Dendritic cell treated with granulocyte-macrophage colony-stimulating factor and Interleukin-4, amounts not matched to agents 40 ng/mL and 50 ng/mL, for 4 days (primary cell): ENCODE results near the gene WDR70.
"Not testable (repeated sequence)": the region's sequence is repeated elsewhere in the genome, so short reads cannot be mapped to it uniquely, and the experiment has no call there.

ENCODE experiments used
- H3K27ac Mint-ChIP-seq: one replicate; pipeline ENCODE4 v1.8.0; 2022; ENCODE audit warnings: mild to moderate bottlenecking, mixed read lengths
- H3K27me3 Mint-ChIP-seq: one replicate; pipeline ENCODE4 v1.8.0; 2022; ENCODE audit warnings: mild to moderate bottlenecking, mixed read lengths
- H3K36me3 Mint-ChIP-seq: one replicate; pipeline ENCODE4 v1.8.0; 2022; ENCODE audit warnings: low read depth, mixed read lengths
- H3K4me1 Mint-ChIP-seq: one replicate; pipeline ENCODE4 v1.8.0; 2022; ENCODE audit warnings: low read depth, mixed read lengths
- H3K4me3 Mint-ChIP-seq: one replicate; pipeline ENCODE4 v1.8.0; 2022; ENCODE audit warnings: mild to moderate bottlenecking, moderate library complexity, mixed read lengths
- H3K9me3 Mint-ChIP-seq: one replicate; pipeline ENCODE4 v1.8.0; 2022; ENCODE audit warnings: mixed read lengths
- intact Hi-C: fragments of 100-400 bp; cut with micrococcal nuclease; formaldehyde crosslinking; loops from one replicate; pipeline ENCODE4 v1.15.0; 2022

The WDR70 gene

DNA sequence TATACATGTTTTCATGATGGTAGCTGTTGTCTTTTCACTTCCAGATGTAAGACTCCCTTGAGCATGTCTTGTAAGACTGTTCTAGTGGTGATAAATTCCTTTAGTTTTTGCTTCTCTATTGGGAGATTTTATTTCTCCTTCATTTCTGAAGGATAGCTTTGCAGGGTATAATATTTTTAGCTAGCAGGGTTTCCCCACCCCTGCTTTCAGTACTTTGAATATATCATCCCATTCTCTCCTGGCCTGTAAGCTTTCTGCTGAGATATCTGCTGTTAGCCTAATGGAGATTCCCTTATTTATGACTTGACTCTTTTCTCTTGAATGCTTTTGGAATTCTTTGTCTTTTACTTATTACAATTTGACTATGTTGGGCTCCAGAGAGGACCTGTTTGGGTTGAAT is 249.8 kb downstream of the WDR70 start:
- Mint-ChIP-seq H3K27ac (no peak overlapping the region), H3K36me3 (peaks cover 40% of the 10 kb centered on the region), H3K9me3 (peaks cover 47% of the 10 kb centered on the region), H3K27me3 (no peaks in the 10 kb centered on the region), H3K4me1 (no peaks in the 10 kb centered on the region), H3K4me3 (no peak overlapping the region)
- intact Hi-C loops = no loop called here

DNA sequence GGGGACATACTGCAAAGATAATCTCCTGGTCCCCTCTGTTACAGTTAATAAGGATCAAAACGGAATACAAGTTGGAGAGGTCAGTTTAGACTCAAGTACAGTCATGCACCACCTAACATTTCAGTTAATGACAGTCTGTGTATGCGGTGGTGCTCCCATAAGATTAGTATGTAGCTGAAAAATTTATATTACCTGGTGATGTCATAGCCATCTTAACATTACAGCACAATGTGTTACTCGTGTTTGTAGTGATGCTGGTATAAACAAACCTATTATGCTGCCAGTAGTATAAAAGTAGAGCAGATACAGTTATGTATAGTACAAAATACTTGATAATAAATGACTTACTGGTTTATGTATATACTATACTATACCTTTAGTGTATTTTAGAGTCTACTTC is 252.8 kb downstream of the WDR70 start:
- intact Hi-C loops = no loop called here
- Mint-ChIP-seq H3K4me1 (no peaks in the 10 kb centered on the region), H3K27ac (no peak overlapping the region), H3K4me3 (no peak overlapping the region), H3K9me3 (peaks cover 43% of the 10 kb centered on the region), H3K36me3 (peaks cover 36% of the 10 kb centered on the region), H3K27me3 (no peaks in the 10 kb centered on the region)

DNA sequence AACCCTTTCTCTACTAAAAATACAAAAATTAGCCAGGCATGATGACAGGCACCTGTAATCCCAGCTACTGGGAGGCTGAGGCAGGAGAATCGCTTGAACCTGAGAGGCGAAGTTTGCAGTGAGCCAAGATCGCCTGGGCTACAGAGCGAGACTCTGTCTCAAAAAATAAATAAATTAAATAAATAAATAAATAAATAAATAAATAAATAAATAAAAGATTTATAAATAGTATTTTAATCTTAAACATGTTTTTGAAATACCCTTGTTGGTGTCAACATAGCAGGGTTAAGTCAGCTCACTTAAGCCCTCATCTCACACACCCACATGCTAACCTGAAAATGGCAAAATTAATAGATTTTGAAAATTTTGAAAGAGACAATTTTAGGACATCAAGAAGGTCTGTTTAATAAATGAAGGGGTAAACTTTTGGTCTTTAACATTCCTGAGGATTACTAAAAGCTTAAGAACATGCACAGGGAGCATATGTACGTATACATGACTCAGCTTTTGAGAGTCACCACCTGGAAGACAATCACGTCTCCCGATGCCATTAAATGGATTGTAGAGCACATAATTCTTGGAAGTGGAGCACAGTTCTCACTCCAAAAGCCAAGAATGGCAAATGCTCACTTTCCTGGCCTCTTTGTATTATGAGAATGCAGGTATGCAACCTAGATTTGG is 258.2 kb downstream of the WDR70 start:
- H3K27ac Mint-ChIP-seq = no peak overlapping the region
- no peak overlapping the region for H3K4me3 Mint-ChIP-seq
- no peaks in the 10 kb centered on the region for H3K4me1 Mint-ChIP-seq
- intact Hi-C loops = no loop called here
- peaks cover 10% of the 10 kb centered on the region for H3K9me3 Mint-ChIP-seq
- no peaks in the 10 kb centered on the region for H3K27me3 Mint-ChIP-seq
- peaks cover 13% of the 10 kb centered on the region for H3K36me3 Mint-ChIP-seq

DNA sequence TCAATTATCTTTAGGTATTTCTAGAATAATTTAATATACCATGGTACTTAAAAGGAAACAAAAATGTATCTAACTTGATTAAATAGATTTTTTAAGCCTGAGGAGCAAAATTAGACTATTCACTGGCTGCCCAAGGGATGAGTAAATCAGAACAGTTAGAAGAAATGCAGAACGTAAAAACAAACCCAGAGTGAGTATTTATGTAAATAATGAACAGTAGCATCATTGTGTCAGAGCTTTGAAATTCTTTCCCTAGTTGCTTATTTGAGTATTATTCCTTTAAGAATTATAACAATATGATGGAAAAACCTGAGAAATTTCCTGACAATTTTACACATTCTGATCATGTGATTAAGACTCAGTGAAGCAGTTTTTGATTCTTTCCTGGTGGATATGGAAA is 259.8 kb downstream of the WDR70 start:
- Mint-ChIP-seq H3K4me1 (no peaks in the 10 kb centered on the region), H3K27me3 (no peaks in the 10 kb centered on the region), H3K36me3 (peaks cover 17% of the 10 kb centered on the region), H3K9me3 (peaks cover 15% of the 10 kb centered on the region), H3K4me3 (no peak overlapping the region), H3K27ac (no peak overlapping the region)
- intact Hi-C loops = no loop called here

DNA sequence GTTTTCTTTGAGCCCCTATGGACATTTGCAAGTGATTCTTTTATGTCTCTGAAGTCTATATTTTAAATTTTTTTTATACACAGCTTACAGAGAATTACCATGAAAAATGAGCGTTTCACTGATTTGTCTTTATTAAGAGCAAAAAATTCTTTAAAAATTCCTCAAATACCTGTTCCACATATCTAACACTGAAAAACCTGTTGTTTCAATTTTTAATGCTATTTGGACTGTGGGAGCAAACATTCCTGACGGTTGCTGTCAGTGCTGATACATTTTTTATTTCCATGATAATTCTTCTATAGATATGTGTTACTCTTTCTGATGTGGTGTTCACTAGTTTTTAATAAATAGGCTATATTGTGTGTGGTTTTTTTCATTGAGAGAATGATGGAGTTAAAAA is 261.0 kb downstream of the WDR70 start:
- Mint-ChIP-seq H3K9me3 (peaks cover 17% of the 10 kb centered on the region), H3K4me3 (no peak overlapping the region), H3K36me3 (peaks cover 18% of the 10 kb centered on the region), H3K4me1 (no peaks in the 10 kb centered on the region), H3K27ac (no peak overlapping the region), H3K27me3 (no peaks in the 10 kb centered on the region)
- intact Hi-C loops = no loop called here

DNA sequence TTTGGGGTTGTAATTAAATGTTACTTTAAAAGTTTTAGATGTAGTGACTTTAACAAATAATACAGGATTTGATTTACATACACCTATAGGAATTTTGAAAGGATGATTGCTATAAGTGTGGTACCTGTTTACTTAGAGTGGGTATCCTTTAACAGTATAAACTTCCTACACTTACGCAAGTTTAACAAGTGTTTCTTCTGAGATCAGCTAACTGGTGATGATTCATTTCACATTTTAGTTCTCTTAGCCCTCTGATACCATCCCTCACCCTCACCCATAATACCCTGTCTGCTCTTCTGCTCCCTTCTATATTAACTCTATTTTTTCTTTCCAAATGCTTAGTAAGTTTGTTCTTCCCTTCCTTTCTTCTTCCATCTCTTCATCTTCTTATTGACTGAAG is 262.8 kb downstream of the WDR70 start:
- Mint-ChIP-seq H3K9me3 (peaks cover 29% of the 10 kb centered on the region), H3K4me3 (no peak overlapping the region), H3K27ac (no peak overlapping the region), H3K27me3 (no peaks in the 10 kb centered on the region), H3K4me1 (no peaks in the 10 kb centered on the region), H3K36me3 (peaks cover 16% of the 10 kb centered on the region)
- intact Hi-C loops = no loop called here

DNA sequence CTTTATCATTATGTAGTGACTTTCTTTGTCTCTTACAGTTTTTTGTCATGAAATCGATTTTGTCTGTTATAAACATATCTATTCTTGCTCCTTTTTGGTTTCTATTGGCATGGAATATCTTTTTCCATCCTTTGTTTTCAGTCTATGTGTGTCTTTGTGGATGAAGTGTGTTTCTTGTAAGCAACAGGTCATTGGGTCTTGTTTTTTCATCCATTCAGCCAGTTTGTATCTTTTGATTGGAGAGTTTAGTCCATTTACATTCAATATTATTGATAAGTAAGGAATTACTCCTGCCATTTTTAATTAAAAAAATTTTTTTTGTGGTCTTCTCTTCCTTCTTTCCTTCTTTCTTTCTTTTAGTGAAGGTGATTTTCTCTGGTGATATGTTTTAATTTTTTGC is 266.6 kb downstream of the WDR70 start:
- no peak overlapping the region for H3K4me3 Mint-ChIP-seq
- intact Hi-C loops = no loop called here
- H3K36me3 Mint-ChIP-seq = peaks cover 21% of the 10 kb centered on the region
- no peaks in the 10 kb centered on the region for H3K27me3 Mint-ChIP-seq
- no peaks in the 10 kb centered on the region for H3K4me1 Mint-ChIP-seq
- peaks cover 38% of the 10 kb centered on the region for H3K9me3 Mint-ChIP-seq
- H3K27ac Mint-ChIP-seq = no peak overlapping the region

DNA sequence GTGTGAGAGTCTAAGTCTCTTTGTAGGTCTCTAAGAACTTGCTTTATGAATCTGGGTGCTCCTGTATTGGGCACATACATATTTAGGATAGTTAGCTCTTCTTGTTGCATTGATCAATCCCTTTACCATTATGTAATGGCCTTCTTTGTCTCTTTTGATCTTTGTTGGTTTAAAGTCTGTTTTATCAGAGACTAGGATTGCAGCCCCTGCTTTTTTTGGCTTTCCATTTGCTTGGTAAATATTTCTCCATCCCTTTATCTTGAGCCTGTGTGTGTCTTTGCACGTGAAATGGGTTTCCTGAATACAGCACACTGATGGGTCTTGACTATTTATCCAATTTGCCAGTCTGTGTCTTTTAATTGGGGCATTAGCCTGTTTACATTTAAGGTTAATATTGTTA is 275.4 kb downstream of the WDR70 start:
- H3K27ac Mint-ChIP-seq, H3K4me3 Mint-ChIP-seq, H3K27me3 Mint-ChIP-seq, H3K4me1 Mint-ChIP-seq, intact Hi-C loops: not testable (repeated sequence)
- H3K36me3 Mint-ChIP-seq = peaks cover 25% of the 10 kb centered on the region
- peaks cover 50% of the 10 kb centered on the region for H3K9me3 Mint-ChIP-seq

DNA sequence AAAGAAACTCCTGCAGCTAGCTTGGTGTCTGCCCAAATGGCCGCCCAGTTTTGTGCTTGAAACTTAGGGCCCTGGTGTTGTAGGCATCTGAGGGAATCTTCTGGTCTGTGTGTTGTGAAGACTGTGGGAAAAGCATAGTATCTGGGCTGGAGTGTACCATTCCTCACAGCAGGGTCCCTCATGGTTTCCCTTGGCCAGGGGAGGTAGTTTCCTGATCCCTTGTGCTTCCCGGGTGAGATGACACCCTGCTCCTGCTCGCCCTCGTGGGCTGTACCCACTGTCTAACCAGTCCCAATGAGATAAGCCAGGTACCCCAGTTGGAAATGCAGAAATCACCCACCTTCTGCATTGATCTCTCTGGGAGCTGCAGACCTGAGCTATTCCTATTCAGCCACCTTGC is 277.9 kb downstream of the WDR70 start:
- H3K27ac Mint-ChIP-seq = no peak overlapping the region
- peaks cover 6% of the 10 kb centered on the region for H3K4me1 Mint-ChIP-seq
- peaks cover 38% of the 10 kb centered on the region for H3K9me3 Mint-ChIP-seq
- intact Hi-C loops = no loop called here
- H3K4me3 Mint-ChIP-seq = no peak overlapping the region
- H3K27me3 Mint-ChIP-seq = no peaks in the 10 kb centered on the region
- H3K36me3 Mint-ChIP-seq = peaks cover 25% of the 10 kb centered on the region

DNA sequence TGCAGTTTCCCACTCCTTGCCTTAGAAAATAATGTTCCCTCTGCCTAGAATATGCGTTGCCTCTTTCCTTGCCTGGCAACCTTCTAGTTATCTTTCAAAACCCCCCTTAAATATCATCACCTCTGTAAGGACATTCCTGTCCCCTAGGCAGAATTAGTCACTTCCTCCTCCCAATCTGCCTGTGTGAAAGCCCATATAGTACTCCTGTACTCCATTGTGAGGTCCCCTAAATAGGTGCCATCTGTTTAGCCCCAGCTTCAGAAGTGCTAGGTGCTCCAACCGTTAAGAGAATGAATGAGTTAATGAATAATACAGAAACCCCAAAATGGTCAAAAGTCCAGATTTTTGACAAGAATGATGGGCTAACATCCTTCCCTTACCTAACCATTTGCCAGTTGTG is 279.3 kb downstream of the WDR70 start:
- peaks cover 25% of the 10 kb centered on the region for H3K9me3 Mint-ChIP-seq
- no peak overlapping the region for H3K4me3 Mint-ChIP-seq
- H3K36me3 Mint-ChIP-seq = peaks cover 25% of the 10 kb centered on the region

DNA sequence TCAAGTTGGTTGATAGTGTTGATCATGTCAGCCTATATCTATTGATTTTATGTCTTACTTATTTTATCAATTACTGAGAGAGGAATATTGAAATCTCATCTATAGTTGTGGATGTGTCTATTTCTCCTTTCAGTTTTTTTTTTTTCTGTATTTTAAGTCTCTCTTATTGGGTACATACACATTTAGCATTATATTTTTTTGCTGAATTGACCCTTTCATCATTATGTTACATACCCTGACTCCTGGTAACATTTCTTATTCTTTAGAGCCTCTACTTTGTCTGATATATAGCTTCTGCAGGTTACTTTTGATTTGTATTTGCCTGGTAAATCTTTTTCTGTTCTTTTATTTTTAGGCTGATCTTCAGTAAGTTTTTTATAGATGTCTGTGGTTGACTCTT is 281.2 kb downstream of the WDR70 start:
- Mint-ChIP-seq H3K4me3 (no peak overlapping the region), H3K9me3 (peaks cover 6% of the 10 kb centered on the region), H3K36me3 (peaks cover 10% of the 10 kb centered on the region), H3K4me1 (peaks cover 20% of the 10 kb centered on the region), H3K27ac (no peak overlapping the region), H3K27me3 (no peaks in the 10 kb centered on the region)
- intact Hi-C loops = no loop called here

More for the DNA sequence above, 279.3 kb downstream of the WDR70 start:
- no peaks in the 10 kb centered on the region for H3K27me3 Mint-ChIP-seq
- H3K27ac Mint-ChIP-seq = no peak overlapping the region
- intact Hi-C loops = no loop called here
- H3K4me1 Mint-ChIP-seq = peaks cover 17% of the 10 kb centered on the region

DNA sequence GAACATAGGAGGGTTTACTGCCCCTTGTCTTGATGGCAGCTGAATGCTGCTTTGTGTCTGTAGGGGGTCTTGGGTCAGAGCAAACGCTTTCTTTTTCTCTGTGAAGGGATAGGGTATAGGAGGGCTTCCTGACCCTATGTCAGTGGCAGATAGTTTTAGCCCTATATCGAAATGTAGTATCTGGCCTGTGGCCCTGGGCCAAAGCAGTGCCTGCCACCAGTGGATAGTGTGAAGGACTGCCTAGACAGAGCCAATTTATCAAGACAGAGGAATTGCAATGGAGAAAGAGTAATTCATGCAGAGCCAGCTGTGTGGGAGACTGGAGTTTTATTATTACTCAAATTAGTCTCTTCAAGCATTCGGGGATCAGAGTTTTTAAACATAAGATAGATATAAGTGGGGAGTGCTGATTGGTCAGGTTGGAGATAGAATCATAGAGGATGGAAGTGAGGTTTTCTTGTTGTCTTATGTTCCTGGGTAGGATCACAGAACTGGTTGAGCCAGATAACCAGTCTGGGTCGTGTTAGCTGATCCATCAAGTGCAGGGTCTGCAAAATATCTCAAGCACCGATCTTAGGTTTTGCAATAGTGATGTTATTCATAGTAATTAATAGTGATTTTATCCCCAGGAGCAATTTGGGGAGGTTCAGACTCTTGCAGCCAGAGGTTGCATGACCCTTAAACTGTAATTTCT is 282.3 kb downstream of the WDR70 start:
- no peak overlapping the region for H3K4me3 Mint-ChIP-seq
- intact Hi-C loops = no loop called here
- peaks cover 5% of the 10 kb centered on the region for H3K36me3 Mint-ChIP-seq

DNA sequence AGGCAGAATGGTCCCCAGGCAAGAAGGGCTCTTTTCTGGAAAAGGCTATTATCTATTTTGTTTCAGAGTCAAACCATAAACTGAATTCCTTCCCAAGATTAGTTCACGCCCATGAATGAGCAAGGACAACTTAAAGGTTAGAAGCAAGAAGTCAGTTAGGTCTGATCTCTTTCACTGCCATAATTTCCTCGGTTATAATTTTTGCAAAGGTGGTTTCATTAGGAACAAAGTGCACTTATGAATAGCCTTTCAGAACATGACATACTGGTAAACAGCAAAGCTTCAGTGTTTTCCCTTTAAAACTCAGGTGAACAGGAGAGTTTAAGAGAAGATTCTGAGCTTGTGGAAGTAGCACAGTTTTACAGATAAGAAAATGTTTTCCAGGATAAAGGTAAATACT is 282.8 kb downstream of the WDR70 start:
- Mint-ChIP-seq H3K4me3 (no peak overlapping the region), H3K4me1 (peaks cover 20% of the 10 kb centered on the region), H3K36me3 (peaks cover 5% of the 10 kb centered on the region), H3K27me3 (no peaks in the 10 kb centered on the region), H3K9me3 (no peaks in the 10 kb centered on the region), H3K27ac (no peak overlapping the region)
- intact Hi-C loops = no loop called here

More for the DNA sequence above, 282.3 kb downstream of the WDR70 start:
- Mint-ChIP-seq H3K4me1 (peaks cover 20% of the 10 kb centered on the region), H3K9me3 (no peaks in the 10 kb centered on the region), H3K27me3 (no peaks in the 10 kb centered on the region), H3K27ac (no peak overlapping the region)

DNA sequence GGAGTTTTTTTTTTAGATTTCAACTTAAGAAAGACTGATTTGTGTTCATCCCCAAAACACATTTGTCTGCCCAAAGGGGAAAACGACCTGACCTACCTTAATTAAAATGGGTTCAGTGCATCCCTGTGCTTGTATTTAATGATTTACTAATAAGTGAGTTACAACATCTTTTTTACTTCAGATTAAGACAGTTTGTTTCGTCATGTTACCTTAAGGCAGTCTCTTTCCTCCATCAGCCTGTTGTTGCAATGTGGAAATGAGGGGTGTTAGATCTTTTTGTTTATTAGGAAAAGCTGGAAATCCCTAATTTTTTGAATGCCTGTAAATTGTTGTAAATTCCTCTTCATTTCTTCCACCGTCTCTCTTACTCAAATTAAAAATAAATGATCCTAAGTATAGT is 283.2 kb downstream of the WDR70 start:
- Mint-ChIP-seq H3K36me3 (peaks cover 5% of the 10 kb centered on the region), H3K27ac (no peak overlapping the region), H3K27me3 (no peaks in the 10 kb centered on the region), H3K4me3 (no peak overlapping the region), H3K4me1 (peaks cover 20% of the 10 kb centered on the region), H3K9me3 (no peaks in the 10 kb centered on the region)
- intact Hi-C loops = no loop called here
